Right cardiac atrium (tissue), 5 donors: ENCODE data around the gene GPAT3. TPM values are rescaled to one million over a fixed set of nuclear protein-coding genes. Genes with fewer than 3 reads are reported as not detected.
"Not testable (repeated sequence)": the region's sequence is repeated elsewhere in the genome, so short reads cannot be mapped to it uniquely, and the experiment has no call there.

Source experiments
- ATAC-seq, 2 donors: fragments of 200-7000 bp; cut with Tn5 transposase; one replicate each; pipeline versions ENCODE4 v1.8.0 to v1.9.1; 2020; ENCODE audit warnings: moderate library complexity in 2 of 2, mild to moderate bottlenecking in 1 of 2
- DNase-seq, 3 donors: peaks; one replicate each; pipeline ENCODE4 v3.0.0-alpha.2; 2020
- H3K27ac ChIP-seq: one replicate; pipeline ENCODE4 v1.5.1; 2013; ENCODE audit warnings: mild to moderate bottlenecking, low read length, control low read depth, moderate library complexity
- H3K27me3 ChIP-seq: one replicate; pipeline ENCODE4 v1.6.1; 2013; ENCODE audit not compliant: control insufficient read depth, insufficient read depth
- H3K4me1 ChIP-seq: one replicate; pipeline ENCODE4 v1.6.1; 2013; ENCODE audit warnings: low read length; ENCODE audit not compliant: control insufficient read depth, insufficient read depth
- H3K4me3 ChIP-seq: one replicate; pipeline ENCODE4 v1.5.1; 2013; ENCODE audit warnings: low read length, control low read depth
- H3K9me3 ChIP-seq: one replicate; pipeline ENCODE4 v1.6.1; 2013; ENCODE audit warnings: low read length; ENCODE audit not compliant: control insufficient read depth
- WGBS: extraction: QIAGEN DNeasy Blood & Tissue Kit; methylation state at CpG from one replicate; pipeline ENCODE4 v1.1.7; 2013; 5-methylcytosine and 5-hydroxymethylcytosine counted together
- intact Hi-C, 4 donors: fragments of 100-400 bp; cut with DNase I; formaldehyde crosslinking; loops; one replicate each; pipeline versions ENCODE4 v1.11.0 to v1.14.0; 2022 to 2023
- polyA plus RNA-seq: library from polyadenylated mRNA; stranded (reverse); fragments of 200-250 nt; gene quantifications from one replicate; pipeline ENCODE4 v1.2.3, GENCODE V29; 2013
- total RNA-seq, 4 donors: library from RNA; stranded (reverse); fragmentation: NEBNext Ultra II Directional; extraction: Animal tissue kit (Norgen Biotek cat#: 25700); gene quantifications; one replicate each; pipeline ENCODE4 v1.2.1, GENCODE V29; 2021
- donor health status: healthy with polysubstance abuse.
- donor health status: DM: no; HTN: yes; CAD: no.
- donor health status: DM: no; HTN: no; CAD: no.
- donor health status: DM: no; HTN: yes; CAD: no; lungs with severe emphysema.
- donor health status: DM: yes; HTN: yes; CAD: no.

The GPAT3 gene
- total and polyA plus RNA-seq, 5 donors: 19.9 to 33.5 (median 31.5) TPM

DNA sequence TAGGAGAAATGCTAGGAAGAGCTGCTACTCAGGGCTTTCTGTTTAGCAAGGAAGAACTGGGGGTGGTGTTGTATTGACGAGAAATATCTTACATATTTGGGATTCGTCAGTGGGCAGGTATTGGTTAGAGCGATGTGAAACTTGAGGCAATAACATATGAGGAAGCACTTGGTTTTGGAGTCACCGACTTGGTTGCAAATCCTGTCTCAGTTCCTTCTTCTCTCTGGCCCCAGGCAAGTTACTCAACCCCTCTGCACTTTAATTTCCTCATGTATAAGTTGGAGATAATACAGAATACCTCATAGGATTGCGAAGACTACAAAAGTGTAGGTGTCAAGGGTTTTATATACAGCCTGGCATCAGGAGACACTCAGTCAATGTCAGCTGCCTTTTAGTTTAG is 34.1 kb downstream of the GPAT3 start:
- H3K4me3 ChIP-seq: no peak overlapping the region
- intact Hi-C loops: no loop called here
- 82% methylated on average over 5 of the region's 5 CpGs for WGBS

DNA sequence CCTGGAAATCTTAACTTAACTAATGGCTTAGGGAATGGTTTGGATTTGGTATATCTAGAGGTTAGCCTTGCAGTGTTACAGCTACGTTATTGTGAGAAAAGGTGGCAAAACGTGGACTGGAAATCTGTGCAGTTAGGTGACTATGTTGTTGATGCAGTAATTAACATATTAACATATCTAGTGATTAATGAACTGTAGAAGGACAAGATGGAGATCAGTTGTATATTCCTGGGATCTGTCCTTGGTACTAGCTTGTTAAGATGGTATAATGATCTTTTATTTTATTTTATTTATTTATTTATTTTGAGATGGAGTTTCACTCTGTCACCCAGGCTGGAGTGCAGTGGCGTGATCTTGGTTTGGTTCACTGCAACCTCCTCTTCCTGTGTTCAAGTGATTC is 36.9 kb downstream of the GPAT3 start:
- H3K27ac ChIP-seq: no peak overlapping the region
- no peak overlapping the region for H3K4me3 ChIP-seq
- H3K27me3 ChIP-seq: no peaks in the 10 kb centered on the region
- DNase-seq (no peak), ATAC-seq (no peak)
- H3K9me3 ChIP-seq: no peaks in the 10 kb centered on the region
- WGBS: 79% methylated on average over 3 of the region's 3 CpGs
- H3K4me1 ChIP-seq: peaks cover 1% of the 10 kb centered on the region
- intact Hi-C loops: no loop called here

More for the DNA sequence above, 34.1 kb downstream of the GPAT3 start:
- Histone ChIP-seq H3K27me3 (no peaks in the 10 kb centered on the region), H3K4me1 (no peaks in the 10 kb centered on the region), H3K9me3 (no peaks in the 10 kb centered on the region), H3K27ac (no peak overlapping the region)
- DNase-seq (no peak), ATAC-seq (peak; percentile 41 to 60)

DNA sequence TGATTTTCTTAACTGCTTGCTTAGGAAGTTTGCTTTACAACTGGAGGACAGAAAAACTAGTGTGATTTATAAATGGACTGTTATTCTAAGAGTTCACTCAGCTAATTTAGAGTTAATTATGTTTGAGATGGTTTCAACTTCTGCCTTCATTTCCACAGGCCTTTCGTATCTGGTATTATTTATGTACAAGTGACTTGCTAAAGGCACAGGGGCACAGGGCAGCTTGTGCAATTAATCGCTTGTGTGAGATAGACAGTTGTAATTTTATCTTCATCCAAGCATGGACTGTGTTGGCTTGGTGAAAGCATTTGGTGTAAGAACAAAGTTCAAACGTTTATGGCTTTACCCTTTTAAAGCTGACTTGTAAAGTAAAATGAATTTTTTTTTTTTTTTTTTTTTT is 38.3 kb downstream of the GPAT3 start:
- 30% methylated on average over 3 of the region's 3 CpGs for WGBS
- peaks cover 1% of the 10 kb centered on the region for H3K4me1 ChIP-seq
- H3K27ac ChIP-seq: no peak overlapping the region
- no peaks in the 10 kb centered on the region for H3K9me3 ChIP-seq
- intact Hi-C loops: no loop called here
- no peak overlapping the region for H3K4me3 ChIP-seq
- DNase-seq (no peak), ATAC-seq (peak; percentile 73 to 78)
- no peaks in the 10 kb centered on the region for H3K27me3 ChIP-seq

DNA sequence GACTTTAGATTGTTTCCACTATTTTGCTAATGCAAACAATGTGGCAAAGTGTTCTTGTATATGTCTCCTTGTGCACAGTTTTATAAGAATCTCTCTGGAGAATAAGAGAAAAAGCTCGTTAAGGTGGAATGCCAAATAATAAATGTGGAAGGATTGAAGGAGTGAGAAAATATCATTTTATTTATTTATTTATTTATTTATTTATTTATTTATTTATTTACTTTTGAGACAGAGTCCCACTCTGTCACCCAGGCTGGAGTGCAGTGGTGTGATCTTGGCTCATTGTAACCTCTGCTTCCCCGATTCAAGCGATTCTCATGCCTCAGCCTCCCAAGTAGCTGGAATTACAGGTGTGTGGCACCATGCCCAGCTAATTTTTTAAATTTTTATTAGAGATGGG is 40.3 kb downstream of the GPAT3 start:
- H3K27ac ChIP-seq, H3K9me3 ChIP-seq, DNase-seq, H3K4me3 ChIP-seq, H3K4me1 ChIP-seq, H3K27me3 ChIP-seq, ATAC-seq, intact Hi-C loops: not testable (repeated sequence)
- WGBS: 96% methylated on average over 3 of the region's 3 CpGs

DNA sequence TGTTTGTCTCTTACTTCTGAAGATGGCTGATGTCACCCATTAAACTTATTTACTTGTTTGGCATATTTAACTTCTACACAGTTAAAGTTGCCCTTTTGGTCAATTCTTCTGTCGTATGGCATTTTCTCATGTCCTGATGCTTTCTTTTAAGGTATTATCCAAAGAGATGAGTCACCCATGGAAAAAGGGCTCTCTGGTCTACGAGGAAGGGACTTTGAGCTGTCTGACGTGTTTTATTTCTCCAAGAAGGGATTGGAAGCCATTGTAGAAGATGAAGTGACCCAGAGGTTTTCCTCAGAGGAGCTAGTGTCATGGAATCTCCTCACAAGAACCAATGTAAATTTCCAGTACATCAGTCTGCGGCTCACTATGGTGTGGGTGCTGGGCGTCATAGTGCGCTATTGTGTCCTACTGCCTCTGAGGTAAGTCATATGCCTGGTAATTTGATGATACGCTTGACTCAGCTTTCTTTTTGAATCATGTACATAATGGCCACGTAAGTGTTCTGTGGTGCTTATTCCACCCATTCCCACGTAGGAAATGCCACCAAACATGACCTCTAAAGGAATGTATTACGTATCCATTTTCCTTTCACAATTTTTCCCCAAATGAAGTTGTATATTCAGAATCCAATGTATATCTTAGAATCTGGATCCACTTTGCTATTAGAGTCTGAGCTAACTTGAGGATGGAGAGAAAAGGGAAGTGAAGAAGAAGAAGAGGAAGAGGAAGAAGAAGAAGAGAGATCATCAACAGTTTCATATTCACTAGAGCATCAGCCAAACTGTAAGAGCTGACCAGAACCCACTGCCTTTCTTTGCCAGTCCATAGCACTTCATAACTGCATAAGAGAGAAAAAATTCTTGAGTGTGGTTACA is 45.7 kb downstream of the GPAT3 start:
- Histone ChIP-seq H3K27ac (no peak overlapping the region), H3K27me3 (no peaks in the 10 kb centered on the region), H3K9me3 (no peaks in the 10 kb centered on the region), H3K4me1 (peaks cover 6% of the 10 kb centered on the region), H3K4me3 (no peak overlapping the region)
- intact Hi-C loops: no loop called here
- 93% methylated on average over 10 of the region's 10 CpGs for WGBS
- DNase-seq (no peak), ATAC-seq (no peak)

DNA sequence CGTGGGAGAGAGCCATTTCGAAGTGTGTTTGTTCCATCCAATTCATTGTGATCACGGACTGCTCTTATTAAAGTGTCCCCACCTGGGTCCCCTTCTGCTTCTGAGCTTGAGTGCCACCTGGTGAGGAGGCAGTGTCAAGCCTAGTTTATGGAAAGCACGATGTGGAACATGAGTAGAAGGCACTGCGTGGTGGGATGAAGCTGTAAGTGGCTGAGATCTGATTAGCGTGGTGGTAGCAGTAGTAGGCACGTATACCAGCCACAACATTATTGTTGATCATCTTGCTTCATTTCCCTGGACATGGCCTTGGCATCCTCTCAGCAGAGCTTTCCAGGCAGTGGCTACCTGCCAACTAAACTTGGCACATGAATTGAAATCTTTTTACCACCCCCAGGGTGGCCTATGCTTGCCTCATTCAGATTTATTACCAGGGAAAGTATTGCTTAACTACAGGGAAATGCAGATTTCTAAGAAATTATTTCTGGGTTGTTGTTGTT is 46.4 kb downstream of the GPAT3 start:
- no peaks in the 10 kb centered on the region for H3K9me3 ChIP-seq
- DNase-seq: peak in 2 of 3 donors; percentile 16 to 55
- no peak overlapping the region for H3K4me3 ChIP-seq
- no peak overlapping the region for H3K27ac ChIP-seq
- peaks cover 5% of the 10 kb centered on the region for H3K4me1 ChIP-seq
- ATAC-seq: peak; percentile 71 to 87
- 52% methylated on average over 7 of the region's 7 CpGs for WGBS
- intact Hi-C loops: no loop called here
- H3K27me3 ChIP-seq: no peaks in the 10 kb centered on the region

DNA sequence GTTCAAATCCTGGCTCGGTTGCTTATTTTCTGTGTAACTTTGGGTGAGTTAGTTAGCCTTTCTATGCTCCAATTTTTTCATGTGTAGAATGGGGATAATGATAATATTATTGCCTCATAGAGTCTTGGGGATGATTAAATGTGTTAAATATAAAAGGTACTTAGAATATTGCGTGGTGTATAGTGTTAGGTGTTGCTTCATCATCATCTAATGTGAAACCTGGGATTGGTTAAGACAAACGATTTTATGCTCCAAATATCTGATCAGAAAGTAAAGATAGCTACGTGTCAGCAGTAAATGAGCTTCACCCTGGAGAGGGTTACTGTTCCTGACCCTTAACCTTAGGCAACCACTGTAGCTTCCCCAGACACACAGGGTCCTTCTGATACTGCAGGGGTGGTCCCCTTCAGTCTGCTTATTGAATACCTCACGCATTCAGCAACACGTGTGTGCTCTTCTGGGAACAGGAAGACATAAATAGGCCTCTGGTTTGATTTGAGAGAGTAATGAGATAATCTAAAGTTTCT is 50.1 kb downstream of the GPAT3 start:
- Histone ChIP-seq H3K4me1 (peaks cover 3% of the 10 kb centered on the region), H3K27me3 (no peaks in the 10 kb centered on the region), H3K27ac (no peak overlapping the region), H3K9me3 (no peaks in the 10 kb centered on the region), H3K4me3 (no peak overlapping the region)
- no peak for DNase-seq
- no peak for ATAC-seq
- 63% methylated on average over 6 of the region's 6 CpGs for WGBS
- intact Hi-C loops: no loop called here

DNA sequence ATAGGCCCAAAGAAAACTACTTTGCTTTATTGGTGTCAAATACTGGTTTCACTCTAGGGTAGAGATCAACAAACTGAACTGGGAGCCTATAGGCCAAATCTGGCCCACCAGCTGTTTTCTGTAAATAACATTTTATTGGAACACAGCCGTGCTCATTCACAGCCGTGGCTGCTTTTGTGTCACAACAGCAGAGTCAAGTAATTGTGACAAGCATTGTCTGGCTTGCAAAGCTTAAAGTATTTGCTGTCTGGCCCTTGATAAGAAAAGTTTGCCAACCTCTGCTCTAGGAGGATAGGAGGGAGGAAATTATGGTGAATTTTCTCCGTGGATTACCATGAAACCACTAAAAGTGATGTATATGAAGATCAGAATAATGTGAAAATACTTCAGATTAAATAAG is 53.4 kb downstream of the GPAT3 start:
- Histone ChIP-seq H3K27ac (no peak overlapping the region), H3K4me3 (no peak overlapping the region), H3K9me3 (no peaks in the 10 kb centered on the region), H3K4me1 (peaks cover 1% of the 10 kb centered on the region), H3K27me3 (no peaks in the 10 kb centered on the region)
- no peak for ATAC-seq
- intact Hi-C loops: no loop called here
- DNase-seq: no peak
- WGBS: 40% methylated on average over 3 of the region's 3 CpGs

DNA sequence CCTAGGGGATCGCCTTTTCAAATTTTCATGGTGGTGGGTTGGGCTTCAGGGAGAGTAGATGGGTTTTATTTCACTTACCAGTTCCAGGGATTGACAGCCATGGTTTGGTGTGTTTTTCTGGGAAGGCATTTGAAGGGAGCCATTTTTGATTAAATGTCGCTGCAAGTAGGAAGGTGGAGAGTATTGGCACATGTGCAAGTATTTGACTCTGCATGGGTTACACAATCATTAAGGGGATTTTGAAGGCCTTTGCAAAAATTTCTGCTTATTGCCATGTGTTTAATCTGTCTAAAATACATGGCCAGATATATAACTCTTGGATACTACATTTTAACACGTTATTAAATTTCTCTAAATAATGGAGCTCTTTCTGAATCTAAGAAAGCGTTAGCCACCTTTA is 55.1 kb downstream of the GPAT3 start:
- DNase-seq (no peak), ATAC-seq (no peak)
- peaks cover 1% of the 10 kb centered on the region for H3K4me1 ChIP-seq
- 88% methylated on average over 4 of the region's 4 CpGs for WGBS
- H3K4me3 ChIP-seq: no peak overlapping the region
- no peak overlapping the region for H3K27ac ChIP-seq
- H3K9me3 ChIP-seq: no peaks in the 10 kb centered on the region
- intact Hi-C loops: no loop called here
- H3K27me3 ChIP-seq: no peaks in the 10 kb centered on the region

DNA sequence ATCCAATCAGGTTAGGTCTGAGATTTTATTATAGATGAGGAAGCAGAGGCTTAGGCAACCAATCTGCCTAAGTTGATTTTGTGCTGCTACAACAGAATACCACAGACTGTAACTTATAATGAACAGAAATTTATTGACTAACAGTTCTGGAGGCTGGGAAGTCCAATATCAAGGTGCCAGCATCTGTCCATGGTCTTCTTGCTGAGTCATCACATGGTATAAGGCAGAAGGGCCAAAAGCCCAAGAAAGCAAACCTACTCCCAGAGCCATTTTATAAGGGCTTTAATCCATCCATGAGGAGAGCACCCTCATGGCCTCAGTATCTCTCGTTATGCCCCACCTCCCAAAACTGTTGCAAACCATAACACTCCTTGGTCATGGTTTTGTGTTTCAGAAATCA is 55.8 kb downstream of the GPAT3 start:
- intact Hi-C loops: no loop called here
- ATAC-seq: no peak
- H3K4me3 ChIP-seq: no peak overlapping the region
- H3K4me1 ChIP-seq: no peaks in the 10 kb centered on the region
- H3K27ac ChIP-seq: no peak overlapping the region
- 96% methylated on average over 1 of the region's 1 CpG for WGBS
- no peaks in the 10 kb centered on the region for H3K9me3 ChIP-seq
- H3K27me3 ChIP-seq: no peaks in the 10 kb centered on the region
- no peak for DNase-seq

DNA sequence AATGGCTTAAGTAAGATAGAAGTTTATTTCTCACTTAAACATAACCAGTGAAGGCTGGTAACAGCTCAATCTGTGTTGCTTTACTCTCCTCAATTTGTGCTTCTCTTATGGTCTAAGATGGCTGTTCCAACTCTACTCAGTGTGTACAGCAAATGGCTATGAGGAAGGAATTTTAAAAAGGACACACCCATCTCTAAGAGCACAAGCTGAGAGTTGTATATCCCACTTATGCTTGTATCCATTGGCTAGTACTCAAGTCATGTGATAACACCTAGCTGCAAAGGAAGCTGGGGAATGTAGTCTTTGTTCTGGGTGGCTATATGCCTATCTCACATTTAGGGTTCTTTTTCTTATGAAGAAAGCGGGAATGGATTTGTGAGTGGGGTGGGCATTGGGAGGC is 63.3 kb downstream of the GPAT3 start:
- Histone ChIP-seq H3K9me3 (no peaks in the 10 kb centered on the region), H3K4me3 (no peak overlapping the region), H3K4me1 (no peaks in the 10 kb centered on the region), H3K27ac (no peak overlapping the region), H3K27me3 (no peaks in the 10 kb centered on the region)
- no peak for DNase-seq
- intact Hi-C loops: no loop called here
- no peak for ATAC-seq
- WGBS: 74% methylated on average over 1 of the region's 1 CpG
